EL (cell line): ENCODE measurements around the gene LILRA6.
A peak's percentile ranks its signal among the peaks of the same experiment; 100 is the strongest.
"Not testable (repeated sequence)": the region's sequence is repeated elsewhere in the genome, so short reads cannot be mapped to it uniquely, and the experiment has no call there.

Experiments
- DNase-seq: peaks from one replicate; pipeline ENCODE4 v3.0.0-alpha.2; 2016

Gene LILRA6

GRCh38 chr19:54262066-54262465, 19.5 kb upstream of the LILRA6 start:
- no peak for DNase-seq

- DNase-seq: no peak
These were observed 14.5 kb upstream of the LILRA6 start, which contains the start of gene LILRB5 for GRCh38 chr19:54257116-54257480. Gene LILRB5 (minus strand): TSS chr19:54257273. CDS start chr19:54257193, 80 bp downstream.

- no peak for DNase-seq
These were observed 13.9 kb upstream of the LILRA6 start for GRCh38 chr19:54256250-54257115.

- DNase-seq: no peak
These were observed 12.7 kb upstream of the LILRA6 start for GRCh38 chr19:54255105-54255775.

GRCh38 chr19:54254195-54254906, 11.8 kb upstream of the LILRA6 start:
- no peak for DNase-seq

- DNase-seq: no peak
These were observed 11.0 kb upstream of the LILRA6 start for GRCh38 chr19:54253331-54254194.

- DNase-seq: no peak
These were observed 10.3 kb upstream of the LILRA6 start for GRCh38 chr19:54252845-54253244.

- DNase-seq: no peak
These were observed 9.7 kb upstream of the LILRA6 start for GRCh38 chr19:54252243-54252642.

- DNase-seq: peak; percentile 45
These were observed 5.5 kb upstream of the LILRA6 start for GRCh38 chr19:54248016-54248601.

GRCh38 chr19:54247106-54247930, 4.7 kb upstream of the LILRA6 start:
- no peak for DNase-seq

- no peak for DNase-seq
These were observed 3.3 kb upstream of the LILRA6 start for GRCh38 chr19:54245936-54246335.

GRCh38 chr19:54243809-54244208, 1.2 kb upstream of the LILRA6 start:
- DNase-seq: not testable (repeated sequence)

GRCh38 chr19:54242234-54242633, 356 bp downstream of the LILRA6 start:
- DNase-seq: not testable (repeated sequence)

- not testable (repeated sequence) for DNase-seq
These were observed 1.9 kb downstream of the LILRA6 start for GRCh38 chr19:54240372-54241336.

GRCh38 chr19:54239491-54240371, 2.9 kb downstream of the LILRA6 start:
- not testable (repeated sequence) for DNase-seq

GRCh38 chr19:54233941-54234340, 8.6 kb downstream of the LILRA6 start:
- no peak for DNase-seq

GRCh38 chr19:54231077-54231931, 11.3 kb downstream of the LILRA6 start:
- peak; percentile 75 for DNase-seq

GRCh38 chr19:54230031-54230430, 12.6 kb downstream of the LILRA6 start:
- no peak for DNase-seq
